Upper lobe of left lung (tissue), 4 donors: Measurements from ENCODE around the gene SRGAP2C.
"Not testable (repeated sequence)": the region's sequence is repeated elsewhere in the genome, so short reads cannot be mapped to it uniquely, and the experiment has no call there.

Source experiments
- EP300 ChIP-seq, 4 donors: sonication (generic); formaldehyde crosslinking; IDR thresholded peaks; one replicate each; pipeline ENCODE4 v1.5.1; 2017; ENCODE audit warnings: antibody characterized with exemption in 4 of 4, control low read depth in 2 of 4
- POLR2A ChIP-seq, 4 donors: fragments of 450-650 bp; IDR thresholded peaks; one replicate each; pipeline ENCODE4 v1.5.1; 2016 to 2017; ENCODE audit warnings: antibody characterized with exemption in 4 of 4, mild to moderate bottlenecking in 2 of 4
- POLR2AphosphoS5 ChIP-seq, 2 donors: sonication (generic); formaldehyde crosslinking; IDR thresholded peaks; one replicate each; pipeline ENCODE4 v1.5.1; 2017; ENCODE audit warnings: antibody characterized with exemption in 2 of 2
- TF ChIP-seq, protein P1 (sequence below), 6 experiments: fragments of 450-650 bp in 4 of 6; fragments of 200-600 bp in 2 of 6; sonication (generic) in 2 of 6; IDR thresholded peaks; one replicate each; pipeline ENCODE4 v1.5.1; 2016 to 2019; ENCODE audit warnings: antibody characterized with exemption in 6 of 6

DNA sequence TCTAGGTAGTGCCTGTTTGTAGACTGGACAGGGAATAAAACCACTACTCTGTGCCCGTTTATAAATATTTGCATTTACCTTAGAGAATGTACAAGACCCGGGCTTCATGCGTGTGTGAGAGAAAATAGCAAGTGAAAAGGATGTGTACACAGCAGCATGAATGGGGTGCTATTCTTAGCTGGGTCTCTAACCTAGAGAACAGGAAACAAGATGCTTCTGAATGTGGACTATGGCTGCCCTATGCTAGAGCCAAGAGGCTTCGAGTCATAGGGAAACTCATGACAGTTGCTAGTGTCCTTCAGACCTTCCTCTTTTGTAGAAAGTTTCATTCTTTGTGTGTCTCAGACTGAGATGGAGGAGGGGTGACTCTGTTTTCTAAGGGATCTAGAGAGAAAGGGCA, 39.9 kb downstream of the SRGAP2C start:
- TF ChIP-seq, protein P1, sequence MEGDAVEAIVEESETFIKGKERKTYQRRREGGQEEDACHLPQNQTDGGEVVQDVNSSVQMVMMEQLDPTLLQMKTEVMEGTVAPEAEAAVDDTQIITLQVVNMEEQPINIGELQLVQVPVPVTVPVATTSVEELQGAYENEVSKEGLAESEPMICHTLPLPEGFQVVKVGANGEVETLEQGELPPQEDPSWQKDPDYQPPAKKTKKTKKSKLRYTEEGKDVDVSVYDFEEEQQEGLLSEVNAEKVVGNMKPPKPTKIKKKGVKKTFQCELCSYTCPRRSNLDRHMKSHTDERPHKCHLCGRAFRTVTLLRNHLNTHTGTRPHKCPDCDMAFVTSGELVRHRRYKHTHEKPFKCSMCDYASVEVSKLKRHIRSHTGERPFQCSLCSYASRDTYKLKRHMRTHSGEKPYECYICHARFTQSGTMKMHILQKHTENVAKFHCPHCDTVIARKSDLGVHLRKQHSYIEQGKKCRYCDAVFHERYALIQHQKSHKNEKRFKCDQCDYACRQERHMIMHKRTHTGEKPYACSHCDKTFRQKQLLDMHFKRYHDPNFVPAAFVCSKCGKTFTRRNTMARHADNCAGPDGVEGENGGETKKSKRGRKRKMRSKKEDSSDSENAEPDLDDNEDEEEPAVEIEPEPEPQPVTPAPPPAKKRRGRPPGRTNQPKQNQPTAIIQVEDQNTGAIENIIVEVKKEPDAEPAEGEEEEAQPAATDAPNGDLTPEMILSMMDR (IDR thresholded peaks at IDR 0.05) = not testable (repeated sequence)
- not testable (repeated sequence) for TF ChIP-seq POLR2A, POLR2AphosphoS5, EP300 (IDR thresholded peaks at IDR 0.05)
